22Rv1 (cell line): ENCODE data around the gene BAD.

Experiments used
- H3K27ac ChIP-seq: fragments of 450-650 bp; 2 replicates; pipeline ENCODE4 v1.5.1; 2017
- ZFX ChIP-seq: fragments of 450-650 bp; IDR thresholded peaks from 2 replicates; pipeline ENCODE4 v1.6.1; 2017; ENCODE audit warnings: antibody characterized with exemption, borderline replicate concordance
- TF ChIP-seq, protein P1 (sequence below): fragments of 450-650 bp; IDR thresholded peaks from 2 replicates; pipeline ENCODE4 v1.5.1; 2017; ENCODE audit warnings: mild to moderate bottlenecking

BAD gene

DNA sequence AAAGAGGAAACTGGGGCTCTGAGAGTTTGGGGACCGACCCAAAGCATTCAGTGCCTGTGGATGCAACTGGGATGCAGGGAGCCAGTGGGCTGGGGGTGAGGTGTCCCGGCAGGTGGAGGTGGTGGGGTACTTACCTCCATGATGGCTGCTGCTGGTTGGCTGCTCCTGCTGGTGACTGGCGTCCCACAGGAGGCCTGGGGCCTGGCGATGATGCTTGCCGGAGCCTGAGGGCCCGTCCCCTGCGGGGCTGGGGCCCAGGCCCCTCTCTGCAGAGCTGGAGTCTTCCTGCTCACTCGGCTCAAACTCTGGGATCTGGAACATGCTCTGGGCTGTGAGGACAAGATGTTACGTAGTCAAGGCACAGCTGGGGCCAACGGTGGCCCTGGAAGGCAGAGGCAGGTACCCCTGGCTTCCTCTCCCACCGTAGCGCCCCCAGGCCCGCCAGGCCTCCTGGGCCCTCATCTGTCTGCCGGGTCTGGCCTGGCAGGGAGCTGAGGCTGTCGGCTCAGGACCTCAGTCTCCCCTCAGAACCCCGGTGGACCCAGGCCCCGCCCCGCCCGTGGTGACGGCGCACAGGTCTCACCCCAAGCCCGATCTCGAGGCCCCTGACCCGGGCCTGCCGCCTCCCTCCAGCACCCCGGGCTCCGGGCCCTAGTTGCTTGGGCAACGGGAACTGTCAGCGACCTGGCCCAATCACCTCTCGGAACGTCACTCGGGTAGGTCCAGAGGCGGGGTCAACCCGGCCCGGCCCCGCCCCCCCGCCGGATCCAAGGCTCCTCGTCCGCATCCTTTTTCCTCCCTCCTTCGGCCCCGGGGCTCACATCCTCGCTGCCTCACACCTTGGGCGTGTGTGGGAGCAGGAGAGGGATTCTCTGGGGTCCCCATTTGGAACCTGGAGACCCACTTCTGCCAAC, at the start of gene BAD:
TSS of gene BAD (minus strand) at position 618 of the 914 bp plus-strand sequence. CDS start at position 321, 297 bp downstream.
- H3K27ac ChIP-seq: peak within 1 kb of the TSS; percentile 98
- no peak for TF ChIP-seq ZFX
- TF ChIP-seq, protein P1, sequence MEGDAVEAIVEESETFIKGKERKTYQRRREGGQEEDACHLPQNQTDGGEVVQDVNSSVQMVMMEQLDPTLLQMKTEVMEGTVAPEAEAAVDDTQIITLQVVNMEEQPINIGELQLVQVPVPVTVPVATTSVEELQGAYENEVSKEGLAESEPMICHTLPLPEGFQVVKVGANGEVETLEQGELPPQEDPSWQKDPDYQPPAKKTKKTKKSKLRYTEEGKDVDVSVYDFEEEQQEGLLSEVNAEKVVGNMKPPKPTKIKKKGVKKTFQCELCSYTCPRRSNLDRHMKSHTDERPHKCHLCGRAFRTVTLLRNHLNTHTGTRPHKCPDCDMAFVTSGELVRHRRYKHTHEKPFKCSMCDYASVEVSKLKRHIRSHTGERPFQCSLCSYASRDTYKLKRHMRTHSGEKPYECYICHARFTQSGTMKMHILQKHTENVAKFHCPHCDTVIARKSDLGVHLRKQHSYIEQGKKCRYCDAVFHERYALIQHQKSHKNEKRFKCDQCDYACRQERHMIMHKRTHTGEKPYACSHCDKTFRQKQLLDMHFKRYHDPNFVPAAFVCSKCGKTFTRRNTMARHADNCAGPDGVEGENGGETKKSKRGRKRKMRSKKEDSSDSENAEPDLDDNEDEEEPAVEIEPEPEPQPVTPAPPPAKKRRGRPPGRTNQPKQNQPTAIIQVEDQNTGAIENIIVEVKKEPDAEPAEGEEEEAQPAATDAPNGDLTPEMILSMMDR: no peak

DNA sequence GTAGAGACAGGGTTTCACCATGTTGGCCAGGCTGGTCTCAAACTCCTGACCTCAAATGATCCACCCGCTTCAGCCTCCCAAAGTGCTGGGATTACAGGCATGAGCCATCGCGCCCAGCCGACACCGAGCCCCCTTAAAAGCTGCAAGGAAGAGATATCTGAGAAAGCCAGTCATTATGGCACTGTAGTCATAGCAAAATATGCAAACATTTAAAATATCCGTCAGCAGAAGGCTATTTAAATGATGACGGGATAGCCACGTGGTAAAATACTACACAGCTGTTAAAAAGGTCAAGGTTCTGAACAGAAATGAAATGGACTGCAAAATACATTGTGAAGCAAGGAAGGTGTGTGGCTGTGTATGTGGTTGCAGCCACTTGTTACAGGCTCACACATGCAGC, 49.1 kb upstream of the BAD start:
- TF ChIP-seq, protein P1: no peak
- TF ChIP-seq ZFX: no peak
- H3K27ac ChIP-seq: no peak overlapping the region

DNA sequence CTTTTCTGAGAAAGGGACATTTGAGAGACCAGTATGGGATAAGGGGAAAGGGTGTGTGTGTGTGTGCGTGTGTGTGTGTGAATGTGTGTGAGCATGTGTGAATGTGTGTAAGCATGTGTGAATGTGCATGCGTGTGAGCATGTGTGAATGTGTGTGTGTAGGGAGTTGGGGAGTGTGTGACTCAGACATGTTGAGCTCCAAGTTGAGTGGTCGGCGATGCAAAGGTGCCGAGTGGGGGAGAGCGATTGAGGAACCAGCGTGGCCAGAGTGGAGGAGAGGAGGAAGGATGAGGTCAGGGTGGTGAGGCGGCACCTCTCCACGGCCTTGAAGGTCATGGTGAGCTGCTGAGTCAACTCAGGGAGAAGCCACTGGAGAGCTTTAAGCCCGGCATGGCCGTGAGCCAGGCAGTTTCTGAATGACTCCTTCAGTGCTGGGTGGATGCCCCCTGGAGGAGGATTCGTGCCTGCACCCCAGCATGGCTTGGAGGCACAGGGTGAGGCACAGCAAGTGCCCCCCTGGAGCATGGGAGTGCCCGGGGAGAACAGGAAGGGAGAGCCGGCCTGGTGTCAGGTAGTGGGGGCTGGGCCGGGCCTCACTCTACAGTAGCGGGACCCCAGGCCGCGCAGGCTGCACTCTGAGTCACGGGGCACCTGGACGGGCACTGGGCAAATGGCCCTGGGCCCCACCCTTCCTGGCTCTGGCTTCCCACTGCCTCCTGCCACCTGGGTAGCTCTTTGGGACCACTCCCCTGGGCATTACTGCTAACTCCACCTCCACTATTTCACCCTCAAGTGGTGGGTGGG, 47.3 kb upstream of the BAD start:
- TF ChIP-seq, protein P1: peak; percentile 38
- no peak for TF ChIP-seq ZFX

DNA sequence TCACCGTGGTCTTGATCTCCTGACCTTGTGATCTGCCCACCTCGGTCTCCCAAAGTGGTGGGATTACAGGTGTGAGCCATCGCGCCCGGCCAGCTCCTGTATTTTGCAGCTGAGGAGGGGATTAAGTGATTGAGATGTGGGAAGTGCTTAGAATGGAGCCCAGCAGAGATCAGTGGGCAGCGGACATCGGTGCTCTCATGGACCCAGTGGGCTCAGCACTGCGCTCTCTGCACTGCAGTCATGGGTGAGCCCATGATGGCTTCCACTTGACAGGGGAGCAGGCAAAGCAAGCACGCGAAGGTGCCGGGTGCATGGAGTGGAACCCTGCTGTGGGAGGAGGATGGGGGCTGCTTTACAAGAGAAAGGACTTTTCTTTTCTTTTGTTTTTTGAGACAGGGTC, 46.4 kb upstream of the BAD start:
- H3K27ac ChIP-seq: no peak overlapping the region
- no peak for TF ChIP-seq ZFX
- TF ChIP-seq, protein P1: no peak

More for the DNA sequence above, 47.3 kb upstream of the BAD start:
- no peak overlapping the region for H3K27ac ChIP-seq

DNA sequence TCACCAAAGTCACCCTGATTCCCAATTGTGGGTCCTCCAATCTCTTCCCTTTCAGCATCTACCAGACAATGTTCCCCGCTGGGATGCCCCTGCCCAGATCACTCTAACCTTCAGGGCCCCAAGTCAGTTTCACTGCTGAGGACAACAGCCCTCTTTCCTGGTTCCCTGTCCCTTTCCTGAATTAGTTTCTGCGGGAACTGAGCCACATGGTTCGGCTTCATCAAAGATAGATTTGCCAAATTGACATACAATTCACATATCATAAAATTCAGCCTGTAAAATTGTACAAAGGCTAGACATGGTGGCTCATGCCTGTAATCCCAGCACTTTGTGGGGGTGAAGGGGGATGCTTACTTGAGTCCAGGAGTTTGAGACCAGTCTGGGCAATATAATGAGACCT, 43.5 kb upstream of the BAD start:
- no peak for TF ChIP-seq ZFX
- TF ChIP-seq, protein P1: no peak
- H3K27ac ChIP-seq: no peak overlapping the region

DNA sequence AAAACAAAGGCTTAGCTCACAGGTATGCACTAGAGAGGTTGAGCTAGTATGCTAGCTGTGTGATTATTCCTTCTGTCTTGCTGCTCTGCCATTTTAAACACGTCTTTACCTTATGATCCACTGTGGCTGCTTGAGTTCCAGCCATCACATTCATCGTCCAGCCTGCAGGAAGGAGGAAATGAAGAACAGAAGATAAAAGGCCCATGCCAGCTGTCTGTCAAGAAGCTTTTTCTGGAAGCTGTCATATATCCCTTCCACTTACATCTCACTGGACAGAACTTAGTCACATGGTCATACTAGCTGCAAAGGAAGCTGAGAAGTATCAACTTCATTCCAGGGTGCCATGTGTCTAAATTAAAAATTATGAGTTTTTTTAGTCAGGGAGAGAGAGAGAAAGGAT, 42.9 kb upstream of the BAD start:
- TF ChIP-seq ZFX: no peak
- TF ChIP-seq, protein P1: no peak
- no peak overlapping the region for H3K27ac ChIP-seq
